ENCODE data around the gene SALL1. TPM values are rescaled to one million over a fixed set of nuclear protein-coding genes. Genes with fewer than 3 reads are reported as not detected.

SALL1 gene
- total and polyA plus RNA-seq, 4 donors = 0.06 TPM; not detected in 3

- WGBS, 2 donors = 40 to 43% methylated on average over 6 of the region's 6 CpGs
- no peak for DNase-seq
- Histone ChIP-seq H3K9me3 (ENCODE audit: control insufficient read depth in 4 of 4, insufficient read depth in 3 of 4, low read length in 3 of 4) (peaks cover 0 to 4% (median 0%) of the 10 kb centered on the region in 4 donors), H3K27ac (ENCODE audit: low read depth in 1 of 2, low read length in 1 of 2) (no peak overlapping the region), H3K9ac (ENCODE audit: insufficient read depth in 1 of 2, low read length in 2 of 2) (no peak overlapping the region), H3K4me1 (ENCODE audit: control insufficient read depth in 5 of 5, insufficient read depth in 5 of 5, low read length in 5 of 5) (peaks cover 0 to 4% (median 0%) of the 10 kb centered on the region in 5 donors), H3K36me3 (ENCODE audit: control insufficient read depth in 4 of 4, insufficient read depth in 4 of 4, low read length in 4 of 4) (no peaks in the 10 kb centered on the region), H3K27me3 (ENCODE audit: control insufficient read depth in 3 of 3, insufficient read depth in 3 of 3, low read length in 2 of 3) (peaks cover 3 to 64% (median 29%) of the 10 kb centered on the region in 3 donors), H3K4me3 (no peak overlapping the region)
- no peak for ATAC-seq (ENCODE audit: insufficient read depth, low FRiP score)
- TF ChIP-seq CTCF (IDR thresholded peaks at IDR 0.05; ENCODE audit: control extremely low read depth, extremely low read depth) = no peak
These were observed 18.5 kb downstream of the SALL1 start for GRCh38 chr16:51132490-51133115.

GRCh38 chr16:51131619-51132018 lies 19.5 kb downstream of the SALL1 start:
- H3K27ac ChIP-seq (ENCODE audit: low read depth in 1 of 2, low read length in 1 of 2) = no peak overlapping the region

GRCh38 chr16:51129105-51129504 lies 22.0 kb downstream of the SALL1 start:
- peak in 1 of 3 donors; percentile 7 for DNase-seq
- Histone ChIP-seq H3K27ac (ENCODE audit: low read depth in 1 of 2, low read length in 1 of 2) (no peak overlapping the region), H3K27me3 (ENCODE audit: control insufficient read depth in 3 of 3, insufficient read depth in 3 of 3, low read length in 2 of 3) (peaks cover 3 to 39% (median 18%) of the 10 kb centered on the region in 3 donors), H3K4me3 (no peak overlapping the region), H3K36me3 (ENCODE audit: control insufficient read depth in 4 of 4, insufficient read depth in 4 of 4, low read length in 4 of 4) (no peaks in the 10 kb centered on the region), H3K9ac (ENCODE audit: insufficient read depth in 1 of 2, low read length in 2 of 2) (no peak overlapping the region), H3K9me3 (ENCODE audit: control insufficient read depth in 4 of 4, insufficient read depth in 3 of 4, low read length in 3 of 4) (peaks cover 0 to 7% (median 0%) of the 10 kb centered on the region in 4 donors), H3K4me1 (ENCODE audit: control insufficient read depth in 5 of 5, insufficient read depth in 5 of 5, low read length in 5 of 5) (peaks cover 0 to under 1% (median 0%) of the 10 kb centered on the region in 5 donors)
- no peak for ATAC-seq (ENCODE audit: insufficient read depth, low FRiP score)
- WGBS, 2 donors = 30 to 43% methylated on average over 8 of the region's 8 CpGs
- no peak for TF ChIP-seq CTCF (IDR thresholded peaks at IDR 0.05; ENCODE audit: control extremely low read depth, extremely low read depth)

More at GRCh38 chr16:51131619-51132018, 19.5 kb downstream of the SALL1 start:
- no peaks in the 10 kb centered on the region for H3K36me3 ChIP-seq (ENCODE audit: control insufficient read depth in 4 of 4, insufficient read depth in 4 of 4, low read length in 4 of 4)
- H3K9ac ChIP-seq (ENCODE audit: insufficient read depth in 1 of 2, low read length in 2 of 2) = no peak overlapping the region
- H3K27me3 ChIP-seq (ENCODE audit: control insufficient read depth in 3 of 3, insufficient read depth in 3 of 3, low read length in 2 of 3) = peaks cover 3 to 62% (median 27%) of the 10 kb centered on the region in 3 donors
- ATAC-seq (ENCODE audit: insufficient read depth, low FRiP score) (no peak), DNase-seq (no peak)
- H3K4me3 ChIP-seq = no peak overlapping the region
- no peak for TF ChIP-seq CTCF (IDR thresholded peaks at IDR 0.05; ENCODE audit: control extremely low read depth, extremely low read depth)
- H3K4me1 ChIP-seq (ENCODE audit: control insufficient read depth in 5 of 5, insufficient read depth in 5 of 5, low read length in 5 of 5) = peaks cover 0 to 4% (median 0%) of the 10 kb centered on the region in 5 donors
- peaks cover 0 to 4% (median 0%) of the 10 kb centered on the region in 4 donors for H3K9me3 ChIP-seq (ENCODE audit: control insufficient read depth in 4 of 4, insufficient read depth in 3 of 4, low read length in 3 of 4)
- WGBS, 2 donors = 77 to 87% methylated on average over 11 of the region's 11 CpGs

Data from lung (tissue), 12 donors.